HepG2 (cell line): Measurements from ENCODE around the gene NFE2L1. TPM values are rescaled to one million over a fixed set of nuclear protein-coding genes. Genes with fewer than 3 reads are reported as not detected.

Experiments
- ARNTL ChIP-seq: sonication (generic); formaldehyde crosslinking; IDR thresholded peaks from 2 replicates; pipeline ENCODE4 v1.4.0; 2020; ENCODE audit warnings: mild to moderate bottlenecking, missing genetic modification reagents
- KDM1A ChIP-seq: IDR thresholded peaks from 2 replicates; pipeline ENCODE4 v1.6.1; 2016; ENCODE audit warnings: missing compliant biosample characterization
- PRPF4 ChIP-seq: fragments of 200-400 bp; formaldehyde crosslinking; IDR thresholded peaks from 2 replicates; pipeline ENCODE4 v1.6.1; 2016; ENCODE audit warnings: low read length, low read depth; ENCODE audit not compliant: poor library complexity, severe bottlenecking
- RARA ChIP-seq: IDR thresholded peaks from 2 replicates; pipeline ENCODE4 v1.6.1; 2016; ENCODE audit warnings: missing genetic modification reagents, missing compliant biosample characterization
- RFX5 ChIP-seq: IDR thresholded peaks from 2 replicates; pipeline ENCODE4 v1.6.1; 2011; ENCODE audit warnings: low read depth, low read length, improper control_type of control experiment
- SP5 ChIP-seq: IDR thresholded peaks from 2 replicates; pipeline ENCODE4 v1.6.1; 2016; ENCODE audit warnings: low read depth, borderline replicate concordance
- ZC3H13 ChIP-seq: sonication (generic); formaldehyde crosslinking; IDR thresholded peaks from 2 replicates; pipeline ENCODE4 v1.8.1; 2023; ENCODE audit warnings: mild to moderate bottlenecking, missing genetic modification reagents, moderate library complexity
- ZFP36 ChIP-seq: fragments of 150-350 bp; IDR thresholded peaks from 2 replicates; pipeline ENCODE4 v1.6.1; 2018; ENCODE audit warnings: borderline replicate concordance, low read length, low read depth; ENCODE audit not compliant: partially characterized antibody
- ZHX2 ChIP-seq, 2 experiments: sonication (generic) in 1 of 2; formaldehyde crosslinking in 1 of 2; IDR thresholded peaks; 2 replicates each; pipeline versions ENCODE4 v1.6.1 to v1.9.0; 2014 to 2022; ENCODE audit warnings: antibody characterized with exemption in 1 of 2, borderline replicate concordance in 1 of 2, inconsistent platforms in 1 of 2, low read depth in 1 of 2, missing genetic modification reagents in 1 of 2
- ZNF326 ChIP-seq: sonication (generic); formaldehyde crosslinking; IDR thresholded peaks from 2 replicates; pipeline ENCODE4 v1.4.0; 2020; ENCODE audit warnings: missing genetic modification reagents, borderline replicate concordance
- ZNF33A ChIP-seq: sonication (generic); formaldehyde crosslinking; IDR thresholded peaks from 2 replicates; pipeline ENCODE4 v1.5.1; 2020; ENCODE audit warnings: missing genetic modification reagents, mild to moderate bottlenecking, moderate library complexity, borderline replicate concordance
- ZNF34 ChIP-seq: sonication (generic); formaldehyde crosslinking; IDR thresholded peaks from 2 replicates; pipeline ENCODE4 v1.4.0; 2020; ENCODE audit warnings: mild to moderate bottlenecking, missing genetic modification reagents, borderline replicate concordance
- ZNF484 ChIP-seq: sonication (generic); formaldehyde crosslinking; IDR thresholded peaks from 2 replicates; pipeline ENCODE4 v1.5.1; 2020; ENCODE audit warnings: mild to moderate bottlenecking, low read depth, missing genetic modification reagents, borderline replicate concordance
- ZNF720 ChIP-seq: sonication (generic); formaldehyde crosslinking; IDR thresholded peaks from 2 replicates; pipeline ENCODE4 v1.4.0; 2020; ENCODE audit warnings: missing genetic modification reagents
- polyA plus RNA-seq, 8 experiments: library from polyadenylated mRNA; depleted of rRNA in 3 of 8; stranded (reverse) in 7 of 8; unstranded in 1 of 8; fragments of >200 nt; fragmentation: Illumina TruSeq in 4 of 8; extraction: Trizol in 4 of 8; gene quantifications; 2 replicates each; pipeline versions ENCODE4 v1.2.1 to v1.2.3, GENCODE V29; 2011 to 2016; ENCODE audit warnings: low read depth in 4 of 8, missing spikeins in 1 of 8, mixed read lengths in 1 of 8; ENCODE audit not compliant: insufficient read depth in 1 of 8
- total RNA-seq, 5 experiments: library from RNA; depleted of rRNA; stranded (reverse); fragments of >200 nt; fragmentation: Illumina TruSeq; extraction: Trizol; gene quantifications; 2 replicates each; pipeline ENCODE4 v1.2.3, GENCODE V29; 2016; ENCODE audit warnings: low read depth in 1 of 5
- TF ChIP-seq, protein P1 (sequence below): sonication (generic); formaldehyde crosslinking; IDR thresholded peaks from 2 replicates; pipeline ENCODE4 v1.5.0; 2020; ENCODE audit warnings: missing genetic modification reagents
- TF ChIP-seq, protein P2 (sequence below): sonication (generic); formaldehyde crosslinking; IDR thresholded peaks from 2 replicates; pipeline ENCODE4 v1.5.1; 2020; ENCODE audit warnings: mild to moderate bottlenecking, missing genetic modification reagents

The NFE2L1 gene
- total and polyA plus RNA-seq, 2 of the 13 experiments (the other 11 are each of a cell fraction or from before 2014, with no cell fraction given): 67.0 to 234 TPM

- TF ChIP-seq ZNF33A (CRISPR knock-in tag): no peak
- no peak for TF ChIP-seq ZNF484 (CRISPR knock-in tag)
- no peak; the same call in 1 of the 2 replicates for TF ChIP-seq ARNTL (CRISPR knock-in tag)
- TF ChIP-seq, protein P1, sequence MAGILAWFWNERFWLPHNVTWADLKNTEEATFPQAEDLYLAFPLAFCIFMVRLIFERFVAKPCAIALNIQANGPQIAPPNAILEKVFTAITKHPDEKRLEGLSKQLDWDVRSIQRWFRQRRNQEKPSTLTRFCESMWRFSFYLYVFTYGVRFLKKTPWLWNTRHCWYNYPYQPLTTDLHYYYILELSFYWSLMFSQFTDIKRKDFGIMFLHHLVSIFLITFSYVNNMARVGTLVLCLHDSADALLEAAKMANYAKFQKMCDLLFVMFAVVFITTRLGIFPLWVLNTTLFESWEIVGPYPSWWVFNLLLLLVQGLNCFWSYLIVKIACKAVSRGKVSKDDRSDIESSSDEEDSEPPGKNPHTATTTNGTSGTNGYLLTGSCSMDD (CRISPR knock-in tag): no peak
- TF ChIP-seq RARA (CRISPR knock-in tag): peak; percentile 23; the same call in 1 of the 2 replicates
- peak; percentile 53 for TF ChIP-seq ZFP36
- TF ChIP-seq SP5 (CRISPR knock-in tag): peak; percentile 81
- TF ChIP-seq, protein P2, sequence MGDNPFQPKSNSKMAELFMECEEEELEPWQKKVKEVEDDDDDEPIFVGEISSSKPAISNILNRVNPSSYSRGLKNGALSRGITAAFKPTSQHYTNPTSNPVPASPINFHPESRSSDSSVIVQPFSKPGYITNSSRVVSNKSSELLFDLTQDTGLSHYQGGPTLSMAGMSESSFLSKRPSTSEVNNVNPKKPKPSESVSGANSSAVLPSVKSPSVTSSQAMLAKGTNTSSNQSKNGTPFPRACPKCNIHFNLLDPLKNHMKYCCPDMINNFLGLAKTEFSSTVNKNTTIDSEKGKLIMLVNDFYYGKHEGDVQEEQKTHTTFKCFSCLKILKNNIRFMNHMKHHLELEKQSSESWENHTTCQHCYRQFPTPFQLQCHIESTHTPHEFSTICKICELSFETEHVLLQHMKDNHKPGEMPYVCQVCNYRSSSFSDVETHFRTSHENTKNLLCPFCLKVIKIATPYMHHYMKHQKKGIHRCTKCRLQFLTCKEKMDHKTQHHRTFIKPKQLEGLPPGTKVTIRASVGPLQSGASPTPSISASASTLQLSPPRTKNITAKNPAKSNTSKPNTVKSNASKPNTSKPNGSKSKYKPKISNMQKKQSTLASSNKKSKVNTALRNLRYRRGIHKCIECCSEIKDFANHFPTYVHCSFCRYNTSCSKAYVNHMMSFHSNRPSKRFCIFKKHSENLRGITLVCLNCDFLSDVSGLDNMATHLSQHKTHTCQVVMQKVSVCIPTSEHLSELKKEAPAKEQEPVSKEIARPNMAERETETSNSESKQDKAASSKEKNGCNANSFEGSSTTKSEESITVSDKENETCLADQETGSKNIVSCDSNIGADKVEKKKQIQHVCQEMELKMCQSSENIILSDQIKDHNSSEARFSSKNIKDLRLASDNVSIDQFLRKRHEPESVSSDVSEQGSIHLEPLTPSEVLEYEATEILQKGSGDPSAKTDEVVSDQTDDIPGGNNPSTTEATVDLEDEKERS: no peak; the same call in 1 of the 2 replicates
- TF ChIP-seq ZNF326 (CRISPR knock-in tag): no peak
- TF ChIP-seq ZNF720 (CRISPR knock-in tag): no peak
- TF ChIP-seq PRPF4: no peak
- TF ChIP-seq ZHX2 (IDR thresholded peaks at IDR 0.05; ENCODE audit: low read depth): peak; percentile 54; the same call in 1 of the 2 replicates
- no peak for TF ChIP-seq ZHX2 (CRISPR knock-in tag; IDR thresholded peaks at IDR 0.05; ENCODE audit: borderline replicate concordance)
- peak; percentile 60; the same call in 1 of the 2 replicates for TF ChIP-seq RFX5
- peak; percentile 40; the same call in 1 of the 2 replicates for TF ChIP-seq ZNF34 (CRISPR knock-in tag)
- TF ChIP-seq KDM1A (CRISPR knock-in tag): no peak
- no peak for TF ChIP-seq ZC3H13 (CRISPR knock-in tag)
These were observed 22.9 kb upstream of the NFE2L1 start (continued) for GRCh38 chr17:48025040-48025903.
